HepG2 (cell line): ENCODE measurements around the gene CTU1. TPM values are rescaled to one million over a fixed set of nuclear protein-coding genes. Genes with fewer than 3 reads are reported as not detected.

Experiments
- ATAC-seq: fragments of 200-7000 bp; cut with Tn5 transposase; 3 replicates; pipeline ENCODE4 v1.9.1; 2020; ENCODE audit warnings: mild to moderate bottlenecking, moderate library complexity
- BruUV-seq: library from RNA; stranded (reverse); fragments of 400-500 nt; replicated peaks from 2 replicates; lab custom pipeline; 2021; lab: Mats Ljungman, UMichigan
- CTCF ChIA-PET: fragments of 300-600 bp; formaldehyde crosslinking; extraction: SDS; loops from one replicate; lab custom pipeline; 2021; ENCODE audit warnings: low total read pairs, inconsistent platforms, low intra/inter-chr PET ratio; lab: Yijun Ruan, JAX
- POLR2A ChIA-PET: fragments of 350-600 bp; sonication (Branson Sonifier 250); formaldehyde crosslinking; loops from one replicate; lab custom pipeline; 2020; ENCODE audit warnings: antibody characterized with exemption, inconsistent platforms; lab: Yijun Ruan, JAX
- DNase-seq: peaks from one replicate; pipeline ENCODE4 v3.0.0-alpha.2; 2015; ENCODE audit warnings: low spot score
- FAIRE-seq: peaks from 3 replicates; lab custom pipeline; 2011; peaks lifted over from hg19 to GRCh38; lab: Jason Lieb, UNC
- H2AFZ ChIP-seq: one replicate; pipeline ENCODE4 v1.6.1; 2011; ENCODE audit warnings: low read length, inconsistent platforms
- H3K27ac ChIP-seq: fragments of 300-600 bp; 3 replicates; pipeline ENCODE4 v1.8.0; 2011; ENCODE audit warnings: mixed run types, mild to moderate bottlenecking, mixed read lengths, low read length, inconsistent platforms; ENCODE audit not compliant: insufficient read depth; ENCODE audit errors: extremely low read length
- H3K27me3 ChIP-seq, 2 experiments: fragments of 200-600 bp in 1 of 2; 2 replicates in 1 of 2; 3 replicates in 1 of 2; pipeline versions ENCODE4 v1.6.0 to v1.8.0; 2011; ENCODE audit warnings: low read length in 2 of 2, mild to moderate bottlenecking in 2 of 2, moderate library complexity in 2 of 2, inconsistent platforms in 1 of 2; ENCODE audit not compliant: insufficient read depth in 2 of 2, control insufficient read depth in 1 of 2
- H3K36me3 ChIP-seq, 2 experiments: fragments of 200-600 bp in 1 of 2; replicated peaks in 1 of 2; 2 replicates in 1 of 2; 3 replicates in 1 of 2; pipeline versions ENCODE4 v1.5.1 to v1.8.0; 2011; ENCODE audit warnings: low read length in 2 of 2, inconsistent platforms in 1 of 2; ENCODE audit not compliant: insufficient read depth in 2 of 2, control insufficient read depth in 1 of 2
- H3K4me1 ChIP-seq: 2 replicates; pipeline ENCODE4 v1.5.1; 2012; ENCODE audit warnings: low read length, inconsistent platforms; ENCODE audit not compliant: insufficient read depth
- H3K4me2 ChIP-seq: 2 replicates; pipeline ENCODE4 v1.6.0; 2011; ENCODE audit warnings: low read depth, low read length, inconsistent platforms
- H3K4me3 ChIP-seq, 3 experiments: fragments of 200-600 bp in 1 of 3; sonication (generic), shearing (Covaris generic) in 1 of 3; replicated peaks in 1 of 3; 2 replicates each; pipeline ENCODE4 v1.5.1; 2011 to 2016; ENCODE audit warnings: low read length in 3 of 3, inconsistent platforms in 2 of 3, low read depth in 2 of 3, mild to moderate bottlenecking in 2 of 3, control low read depth in 1 of 3, mixed read lengths in 1 of 3; ENCODE audit not compliant: insufficient read depth in 1 of 3
- H3K79me2 ChIP-seq: one replicate; pipeline ENCODE4 v1.6.1; 2011; ENCODE audit warnings: low read length, inconsistent platforms; ENCODE audit not compliant: insufficient read depth
- H3K9ac ChIP-seq: 2 replicates; pipeline ENCODE4 v1.6.0; 2011; ENCODE audit warnings: mild to moderate bottlenecking, low read depth, low read length, inconsistent platforms; ENCODE audit not compliant: insufficient read depth
- H3K9me3 ChIP-seq: 2 replicates; pipeline ENCODE4 v1.5.1; 2012; ENCODE audit warnings: mild to moderate bottlenecking, low read length
- H4K20me1 ChIP-seq: 2 replicates; pipeline ENCODE4 v1.6.0; 2011; ENCODE audit warnings: inconsistent platforms, mild to moderate bottlenecking, low read length, moderate library complexity; ENCODE audit not compliant: insufficient read depth
- ARHGAP35 ChIP-seq: sonication (generic); formaldehyde crosslinking; IDR thresholded peaks from 2 replicates; pipeline ENCODE4 v1.9.0; 2022; ENCODE audit warnings: mild to moderate bottlenecking, inconsistent platforms, moderate library complexity, missing genetic modification reagents, borderline replicate concordance
- HDAC6 ChIP-seq: fragments of 200-600 bp; sonication (generic); IDR thresholded peaks from 2 replicates; pipeline ENCODE4 v1.7.0; 2017; ENCODE audit warnings: mild to moderate bottlenecking, antibody characterized with exemption, low read length, low read depth
- JUN ChIP-seq: sonication (generic); formaldehyde crosslinking; IDR thresholded peaks from 2 replicates; pipeline ENCODE4 v1.4.0; 2020; ENCODE audit warnings: mild to moderate bottlenecking, missing genetic modification reagents
- PRPF4 ChIP-seq: fragments of 200-400 bp; formaldehyde crosslinking; IDR thresholded peaks from 2 replicates; pipeline ENCODE4 v1.6.1; 2016; ENCODE audit warnings: low read length, low read depth; ENCODE audit not compliant: poor library complexity, severe bottlenecking
- RBM22 ChIP-seq: fragments of 200-400 bp; formaldehyde crosslinking; optimal IDR thresholded peaks from 2 replicates; pipeline ENCODE3; 2017; ENCODE audit warnings: mild to moderate bottlenecking, low read length, moderate library complexity
- SP1 ChIP-seq, 2 experiments: fragments of 450-650 bp in 1 of 2; sonication (generic) in 1 of 2; formaldehyde crosslinking in 1 of 2; IDR thresholded peaks; 2 replicates each; pipeline versions ENCODE4 v1.4.0 to v1.6.1; 2016 to 2020; ENCODE audit warnings: missing genetic modification reagents in 1 of 2
- ZEB1 ChIP-seq: IDR thresholded peaks from 2 replicates; pipeline ENCODE4 v1.6.1; 2012; ENCODE audit warnings: mild to moderate bottlenecking, low read depth, inconsistent platforms; ENCODE audit not compliant: insufficient replicate concordance
- ZNF10 ChIP-seq: sonication (generic); formaldehyde crosslinking; IDR thresholded peaks from 2 replicates; pipeline ENCODE4 v1.4.0; 2020; ENCODE audit warnings: mild to moderate bottlenecking, low read depth, missing genetic modification reagents, borderline replicate concordance
- WGBS: methylation state at CpG from one replicate; pipeline ENCODE4 v1.1.6; 2017; ENCODE audit warnings: low lambda C conversion rate; 5-methylcytosine and 5-hydroxymethylcytosine counted together
- in situ Hi-C: cut with HindIII; loops from 2 replicates; pipeline ENCODE4 v1.10.0; 2017; ENCODE audit warnings: low pct_unique_long_range_greater_than_20kb; ENCODE audit not compliant: extremely low pct_ligation_motif_present
- intact Hi-C: fragments of 100-400 bp; cut with micrococcal nuclease; formaldehyde crosslinking; loops from one replicate; pipeline ENCODE4 v1.10.0; 2022; ENCODE audit not compliant: unreplicated experiment
- polyA plus RNA-seq, 8 experiments: library from polyadenylated mRNA; depleted of rRNA in 3 of 8; stranded (reverse) in 7 of 8; unstranded in 1 of 8; fragments of >200 nt; fragmentation: Illumina TruSeq in 4 of 8; extraction: Trizol in 4 of 8; gene quantifications; 2 replicates each; pipeline versions ENCODE4 v1.2.1 to v1.2.3, GENCODE V29; 2011 to 2016; ENCODE audit warnings: low read depth in 4 of 8, missing spikeins in 1 of 8, mixed read lengths in 1 of 8; ENCODE audit not compliant: insufficient read depth in 1 of 8
- total RNA-seq, 5 experiments: library from RNA; depleted of rRNA; stranded (reverse); fragments of >200 nt; fragmentation: Illumina TruSeq; extraction: Trizol; gene quantifications; 2 replicates each; pipeline ENCODE4 v1.2.3, GENCODE V29; 2016; ENCODE audit warnings: low read depth in 1 of 5
- TF ChIP-seq, protein P1 (sequence below): sonication (generic); formaldehyde crosslinking; IDR thresholded peaks from 2 replicates; pipeline ENCODE4 v1.4.0; 2020; ENCODE audit warnings: missing genetic modification reagents
- TF ChIP-seq, protein P2 (sequence below): IDR thresholded peaks from 2 replicates; pipeline ENCODE4 v1.6.1; 2018; ENCODE audit warnings: missing genetic modification reagents, mild to moderate bottlenecking, missing compliant biosample characterization

The CTU1 gene
- total and polyA plus RNA-seq, 2 of the 13 experiments (the other 11 are each of a cell fraction or from before 2014, with no cell fraction given): 1.9 to 2.9 TPM

DNA sequence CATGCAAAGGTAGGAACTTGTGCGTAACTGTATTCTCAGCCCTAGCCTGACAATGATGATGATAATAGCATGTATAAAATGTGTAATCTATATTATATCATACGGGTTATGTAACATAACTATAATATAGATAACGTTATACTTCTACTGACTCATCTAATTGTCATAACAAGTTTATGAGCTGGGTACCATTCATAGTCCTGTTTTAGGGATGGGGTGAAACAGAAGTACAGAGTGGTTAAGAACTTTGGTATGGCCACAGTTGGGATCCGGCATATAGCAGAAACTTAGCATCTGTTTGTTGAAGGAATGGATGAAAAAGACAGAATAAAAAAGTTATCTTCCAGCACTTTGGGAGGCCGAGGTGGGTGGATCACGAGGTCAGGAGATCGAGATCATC lies 5.2 kb downstream of the CTU1 start:
- ChIA-PET POLR2A (no interaction called here), CTCF (no interaction called here)
- Histone ChIP-seq H2AFZ (no peak overlapping the region), H3K4me2 (no peak overlapping the region), H3K79me2 (peaks cover 3% of the 10 kb centered on the region), H3K9ac (no peak overlapping the region), H3K27me3 (no peaks in the 10 kb centered on the region; a peak in 1 of 5 replicates), H3K9me3 (no peaks in the 10 kb centered on the region), H4K20me1 (0 out of 2 replicates have a peak, but pooled peaks cover 3% of the 10 kb centered on the region), H3K4me1 (peaks cover 11% of the 10 kb centered on the region), H3K27ac (no peak overlapping the region), H3K36me3 (peaks cover 5 to 15% of the 10 kb centered on the region in 2 experiments; a peak in 2 of 5 replicates), H3K4me3 (no peak overlapping the region)
- intact Hi-C loops (loop anchor here (10.0 kb wide), 1 partner anchor 168 kb away; no protein-coding TSS in a partner anchor), in situ Hi-C loops (no loop called here)
- BruUV-seq: no TSS peak
- FAIRE-seq (no peak), DNase-seq (no peak), ATAC-seq (no peak)
- TF ChIP-seq, protein P1, sequence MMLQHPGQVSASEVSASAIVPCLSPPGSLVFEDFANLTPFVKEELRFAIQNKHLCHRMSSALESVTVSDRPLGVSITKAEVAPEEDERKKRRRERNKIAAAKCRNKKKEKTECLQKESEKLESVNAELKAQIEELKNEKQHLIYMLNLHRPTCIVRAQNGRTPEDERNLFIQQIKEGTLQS (CRISPR knock-in tag): no peak
- TF ChIP-seq HDAC6 (no peak), ZNF10 (CRISPR knock-in tag) (no peak), JUN (CRISPR knock-in tag) (no peak), ZEB1 (no peak), ARHGAP35 (CRISPR knock-in tag) (no peak), SP1 (IDR thresholded peaks at IDR 0.05) (no peak), SP1 (CRISPR knock-in tag; IDR thresholded peaks at IDR 0.05) (no peak), RBM22 (no peak), PRPF4 (no peak)
- TF ChIP-seq, protein P2, sequence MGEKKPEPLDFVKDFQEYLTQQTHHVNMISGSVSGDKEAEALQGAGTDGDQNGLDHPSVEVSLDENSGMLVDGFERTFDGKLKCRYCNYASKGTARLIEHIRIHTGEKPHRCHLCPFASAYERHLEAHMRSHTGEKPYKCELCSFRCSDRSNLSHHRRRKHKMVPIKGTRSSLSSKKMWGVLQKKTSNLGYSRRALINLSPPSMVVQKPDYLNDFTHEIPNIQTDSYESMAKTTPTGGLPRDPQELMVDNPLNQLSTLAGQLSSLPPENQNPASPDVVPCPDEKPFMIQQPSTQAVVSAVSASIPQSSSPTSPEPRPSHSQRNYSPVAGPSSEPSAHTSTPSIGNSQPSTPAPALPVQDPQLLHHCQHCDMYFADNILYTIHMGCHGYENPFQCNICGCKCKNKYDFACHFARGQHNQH (CRISPR knock-in tag): no peak
- WGBS: 97% methylated on average over 7 of the region's 7 CpGs
